Measurements from ENCODE around the gene KRTAP12-4.
"Not testable (repeated sequence)": the region's sequence is repeated elsewhere in the genome, so short reads cannot be mapped to it uniquely, and the experiment has no call there.

KRTAP12-4 gene

GRCh38 chr21:44696572-44696971, 42.1 kb upstream of the KRTAP12-4 start:
- no peak for TF ChIP-seq POLR2A (IDR thresholded peaks at IDR 0.05; ENCODE audit: low read depth, low read length)
- FAIRE-seq (no peak), DNase-seq (ENCODE audit: insufficient read length, low spot score) (no peak)

GRCh38 chr21:44695641-44696040, 41.2 kb upstream of the KRTAP12-4 start:
- no peak for DNase-seq (ENCODE audit: insufficient read length, low spot score)
- FAIRE-seq, result no peak
- TF ChIP-seq POLR2A (IDR thresholded peaks at IDR 0.05; ENCODE audit: low read depth, low read length), result no peak

GRCh38 chr21:44695184-44695583, 40.7 kb upstream of the KRTAP12-4 start:
- no peak for DNase-seq (ENCODE audit: insufficient read length, low spot score)
- no peak for FAIRE-seq
- TF ChIP-seq POLR2A (IDR thresholded peaks at IDR 0.05; ENCODE audit: low read depth, low read length), result no peak

- FAIRE-seq, result no peak
- no peak for DNase-seq (ENCODE audit: insufficient read length, low spot score)
- TF ChIP-seq POLR2A (IDR thresholded peaks at IDR 0.05; ENCODE audit: low read depth, low read length), result no peak
Measured at GRCh38 chr21:44694776-44695175, 40.3 kb upstream of the KRTAP12-4 start.

- no peak for TF ChIP-seq POLR2A (IDR thresholded peaks at IDR 0.05; ENCODE audit: low read depth, low read length)
- DNase-seq (ENCODE audit: insufficient read length, low spot score), result no peak
- no peak for FAIRE-seq
Measured at GRCh38 chr21:44692798-44693512, 38.5 kb upstream of the KRTAP12-4 start.

- DNase-seq (ENCODE audit: insufficient read length, low spot score) (no peak), FAIRE-seq (no peak)
- no peak for TF ChIP-seq POLR2A (IDR thresholded peaks at IDR 0.05; ENCODE audit: low read depth, low read length)
Measured at GRCh38 chr21:44691686-44692085, 37.2 kb upstream of the KRTAP12-4 start.

GRCh38 chr21:44689740-44690139, 35.3 kb upstream of the KRTAP12-4 start:
- not testable (repeated sequence) for FAIRE-seq; DNase-seq (ENCODE audit: insufficient read length, low spot score)

GRCh38 chr21:44687671-44688070, 33.2 kb upstream of the KRTAP12-4 start:
- no peak for TF ChIP-seq POLR2A (IDR thresholded peaks at IDR 0.05; ENCODE audit: low read depth, low read length)
- no peak for DNase-seq (ENCODE audit: insufficient read length, low spot score)
- no peak for FAIRE-seq

GRCh38 chr21:44686843-44687561, 32.5 kb upstream of the KRTAP12-4 start:
- DNase-seq (ENCODE audit: insufficient read length, low spot score) (no peak), FAIRE-seq (no peak)
- no peak for TF ChIP-seq POLR2A (IDR thresholded peaks at IDR 0.05; ENCODE audit: low read depth, low read length)

GRCh38 chr21:44686000-44686781, 31.7 kb upstream of the KRTAP12-4 start:
- DNase-seq (ENCODE audit: insufficient read length, low spot score) (no peak), FAIRE-seq (no peak)
- no peak for TF ChIP-seq POLR2A (IDR thresholded peaks at IDR 0.05; ENCODE audit: low read depth, low read length)

- not testable (repeated sequence) for DNase-seq (ENCODE audit: insufficient read length, low spot score); FAIRE-seq
Measured at GRCh38 chr21:44685050-44685449, 30.6 kb upstream of the KRTAP12-4 start.

GRCh38 chr21:44684483-44684882, 30.0 kb upstream of the KRTAP12-4 start:
- DNase-seq (ENCODE audit: insufficient read length, low spot score) (no peak), FAIRE-seq (no peak)
- TF ChIP-seq POLR2A (IDR thresholded peaks at IDR 0.05; ENCODE audit: low read depth, low read length), result no peak

- FAIRE-seq, result no peak
- TF ChIP-seq POLR2A (IDR thresholded peaks at IDR 0.05; ENCODE audit: low read depth, low read length), result no peak
- DNase-seq (ENCODE audit: insufficient read length, low spot score), result no peak
Measured at GRCh38 chr21:44684077-44684476, 29.6 kb upstream of the KRTAP12-4 start.

GRCh38 chr21:44682580-44683151, 28.2 kb upstream of the KRTAP12-4 start:
- DNase-seq (ENCODE audit: insufficient read length, low spot score), result no peak
- no peak for FAIRE-seq
- TF ChIP-seq POLR2A (IDR thresholded peaks at IDR 0.05; ENCODE audit: low read depth, low read length), result no peak

All from H54 (cell line).